ENCODE results near the gene SYNE2.

DNA sequence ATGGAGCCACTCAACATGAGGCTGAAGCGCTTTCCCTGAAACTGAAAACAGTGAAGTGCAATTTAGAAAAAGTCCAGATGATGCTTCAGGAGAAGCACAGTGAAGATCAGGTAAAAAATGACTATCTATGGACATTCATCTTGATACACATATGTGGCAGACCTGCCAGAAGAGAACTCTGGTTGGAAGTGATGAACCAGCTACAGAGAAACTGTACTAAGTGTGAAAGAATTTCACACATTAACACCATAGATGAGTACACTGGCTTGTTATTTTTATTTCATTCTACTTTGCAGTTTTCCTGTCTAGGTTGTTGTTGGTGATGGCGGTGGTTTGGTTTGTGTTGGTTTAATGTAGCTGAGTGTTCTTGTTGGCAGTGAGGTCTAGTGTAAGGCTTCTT is 266.7 kb downstream of the SYNE2 start:
- TF ChIP-seq, protein P1, sequence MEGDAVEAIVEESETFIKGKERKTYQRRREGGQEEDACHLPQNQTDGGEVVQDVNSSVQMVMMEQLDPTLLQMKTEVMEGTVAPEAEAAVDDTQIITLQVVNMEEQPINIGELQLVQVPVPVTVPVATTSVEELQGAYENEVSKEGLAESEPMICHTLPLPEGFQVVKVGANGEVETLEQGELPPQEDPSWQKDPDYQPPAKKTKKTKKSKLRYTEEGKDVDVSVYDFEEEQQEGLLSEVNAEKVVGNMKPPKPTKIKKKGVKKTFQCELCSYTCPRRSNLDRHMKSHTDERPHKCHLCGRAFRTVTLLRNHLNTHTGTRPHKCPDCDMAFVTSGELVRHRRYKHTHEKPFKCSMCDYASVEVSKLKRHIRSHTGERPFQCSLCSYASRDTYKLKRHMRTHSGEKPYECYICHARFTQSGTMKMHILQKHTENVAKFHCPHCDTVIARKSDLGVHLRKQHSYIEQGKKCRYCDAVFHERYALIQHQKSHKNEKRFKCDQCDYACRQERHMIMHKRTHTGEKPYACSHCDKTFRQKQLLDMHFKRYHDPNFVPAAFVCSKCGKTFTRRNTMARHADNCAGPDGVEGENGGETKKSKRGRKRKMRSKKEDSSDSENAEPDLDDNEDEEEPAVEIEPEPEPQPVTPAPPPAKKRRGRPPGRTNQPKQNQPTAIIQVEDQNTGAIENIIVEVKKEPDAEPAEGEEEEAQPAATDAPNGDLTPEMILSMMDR (IDR thresholded peaks at IDR 0.05; ENCODE audit: low read depth, low read length), result no peak
- TF ChIP-seq, protein P2, sequence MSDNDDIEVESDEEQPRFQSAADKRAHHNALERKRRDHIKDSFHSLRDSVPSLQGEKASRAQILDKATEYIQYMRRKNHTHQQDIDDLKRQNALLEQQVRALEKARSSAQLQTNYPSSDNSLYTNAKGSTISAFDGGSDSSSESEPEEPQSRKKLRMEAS (IDR thresholded peaks at IDR 0.05; ENCODE audit: low read depth, low read length), result no peak
- no peak for TF ChIP-seq MYC (IDR thresholded peaks at IDR 0.05; ENCODE audit: low read depth, low read length)

All from NB4 (cell line).